Measurements from ENCODE around the gene TMPO.
"Not testable (repeated sequence)": the region's sequence is repeated elsewhere in the genome, so short reads cannot be mapped to it uniquely, and the experiment has no call there.

The TMPO gene

DNA sequence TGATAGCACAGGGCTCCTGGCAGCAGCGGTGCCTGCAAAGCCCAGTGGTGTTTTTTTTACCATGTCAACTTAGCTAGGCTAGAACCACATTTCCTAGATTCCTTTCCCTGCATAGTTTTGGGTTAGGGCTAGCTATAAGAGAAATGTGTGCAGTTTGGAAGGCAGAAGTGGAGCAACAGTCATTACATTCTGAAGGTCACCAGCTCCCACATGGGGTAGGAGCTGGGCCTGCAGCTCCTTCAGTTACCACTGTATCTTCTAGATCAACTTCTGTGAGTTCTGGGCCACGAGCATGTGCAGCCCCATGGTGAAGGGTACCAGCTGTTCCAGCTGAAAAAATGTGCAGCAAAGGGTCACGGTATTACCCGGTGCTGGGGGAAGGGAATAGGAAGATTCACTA lies 75.8 kb downstream of the TMPO start:
- in situ Hi-C loops (cut with HindIII; ENCODE audit: low sequenced_read_pairs): no loop called here
- TF ChIP-seq, protein P1, sequence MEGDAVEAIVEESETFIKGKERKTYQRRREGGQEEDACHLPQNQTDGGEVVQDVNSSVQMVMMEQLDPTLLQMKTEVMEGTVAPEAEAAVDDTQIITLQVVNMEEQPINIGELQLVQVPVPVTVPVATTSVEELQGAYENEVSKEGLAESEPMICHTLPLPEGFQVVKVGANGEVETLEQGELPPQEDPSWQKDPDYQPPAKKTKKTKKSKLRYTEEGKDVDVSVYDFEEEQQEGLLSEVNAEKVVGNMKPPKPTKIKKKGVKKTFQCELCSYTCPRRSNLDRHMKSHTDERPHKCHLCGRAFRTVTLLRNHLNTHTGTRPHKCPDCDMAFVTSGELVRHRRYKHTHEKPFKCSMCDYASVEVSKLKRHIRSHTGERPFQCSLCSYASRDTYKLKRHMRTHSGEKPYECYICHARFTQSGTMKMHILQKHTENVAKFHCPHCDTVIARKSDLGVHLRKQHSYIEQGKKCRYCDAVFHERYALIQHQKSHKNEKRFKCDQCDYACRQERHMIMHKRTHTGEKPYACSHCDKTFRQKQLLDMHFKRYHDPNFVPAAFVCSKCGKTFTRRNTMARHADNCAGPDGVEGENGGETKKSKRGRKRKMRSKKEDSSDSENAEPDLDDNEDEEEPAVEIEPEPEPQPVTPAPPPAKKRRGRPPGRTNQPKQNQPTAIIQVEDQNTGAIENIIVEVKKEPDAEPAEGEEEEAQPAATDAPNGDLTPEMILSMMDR (IDR thresholded peaks at IDR 0.05; ENCODE audit: low read depth, low read length): no peak
- no peak overlapping the region for H3K4me3 ChIP-seq (ENCODE audit: low read depth, low read length)
- DNase-seq (ENCODE audit: low read depth, low spot score): no peak

DNA sequence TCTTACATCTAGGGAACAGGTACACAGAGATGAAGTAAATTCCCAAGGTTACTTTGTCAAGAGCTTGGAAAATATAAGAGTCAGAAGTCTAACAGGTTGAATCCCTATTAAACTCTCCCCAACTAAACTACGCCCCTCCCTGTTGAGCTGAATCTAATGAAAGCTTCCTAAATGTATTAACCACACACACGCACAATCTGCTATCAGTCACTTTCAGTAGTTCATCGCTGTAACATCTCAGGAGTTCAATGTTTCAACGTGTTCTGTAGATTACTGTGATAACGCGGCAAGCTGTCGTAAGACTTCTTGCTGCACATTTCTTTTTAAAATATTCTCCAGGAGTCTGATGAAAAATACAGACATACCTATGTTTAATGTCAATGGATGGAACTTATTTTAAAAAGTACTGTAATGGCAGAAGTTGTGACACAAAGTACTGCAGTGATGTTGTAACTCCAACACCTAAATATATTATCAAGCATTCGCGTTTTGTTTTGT lies 77.5 kb downstream of the TMPO start:
- H3K4me3 ChIP-seq (ENCODE audit: low read depth, low read length): peak overlapping the region; percentile 99
- DNase-seq (ENCODE audit: low read depth, low spot score): no peak
- in situ Hi-C loops (cut with HindIII; ENCODE audit: low sequenced_read_pairs): no loop called here
- TF ChIP-seq, protein P1 (IDR thresholded peaks at IDR 0.05; ENCODE audit: low read depth, low read length): no peak

DNA sequence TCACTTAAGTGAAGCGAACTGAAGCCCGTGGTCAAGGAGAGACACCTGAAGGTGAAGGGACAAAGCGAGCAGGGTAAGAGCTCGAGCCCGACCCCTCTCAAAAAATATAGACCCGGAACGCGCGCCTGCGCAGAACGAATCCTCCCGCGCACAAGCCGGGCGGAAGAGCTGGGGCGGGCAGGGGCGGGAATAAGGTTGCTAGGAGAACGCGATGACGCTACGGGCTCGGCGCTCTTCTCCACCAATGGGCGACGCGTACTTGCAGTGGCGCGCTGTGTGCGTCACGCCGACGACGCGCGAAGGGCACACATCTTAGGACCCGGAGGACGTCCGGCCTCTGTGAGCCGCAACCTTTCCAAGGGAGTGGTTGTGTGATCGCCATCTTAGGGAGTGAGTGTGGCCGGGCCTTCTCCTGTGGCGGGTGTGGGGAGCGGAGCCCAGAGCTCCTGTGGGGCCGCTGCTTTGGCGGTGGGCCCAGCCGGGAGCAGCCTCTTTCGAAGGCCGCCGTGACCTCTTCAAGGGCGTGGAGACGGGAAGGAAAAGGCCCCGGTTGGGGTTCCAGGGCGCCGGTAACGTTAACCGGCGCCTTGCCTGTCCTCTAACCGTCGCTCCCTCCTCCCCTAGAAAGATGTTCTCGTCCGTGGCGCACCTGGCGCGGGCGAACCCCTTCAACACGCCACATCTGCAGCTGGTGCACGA lies 78.1 kb downstream of the TMPO start, which contains the start of gene SLC25A3:
TSS of gene SLC25A3 (plus strand) at position 336 of the 699 bp plus-strand sequence. CDS start at position 629, 293 bp downstream.
- DNase-seq (ENCODE audit: low read depth, low spot score): peak; percentile 98
- TF ChIP-seq, protein P1 (IDR thresholded peaks at IDR 0.05; ENCODE audit: low read depth, low read length): no peak
- in situ Hi-C loops (cut with HindIII; ENCODE audit: low sequenced_read_pairs): no loop called here
- H3K4me3 ChIP-seq (ENCODE audit: low read depth, low read length): peak within 1 kb of the TSS; percentile 99

DNA sequence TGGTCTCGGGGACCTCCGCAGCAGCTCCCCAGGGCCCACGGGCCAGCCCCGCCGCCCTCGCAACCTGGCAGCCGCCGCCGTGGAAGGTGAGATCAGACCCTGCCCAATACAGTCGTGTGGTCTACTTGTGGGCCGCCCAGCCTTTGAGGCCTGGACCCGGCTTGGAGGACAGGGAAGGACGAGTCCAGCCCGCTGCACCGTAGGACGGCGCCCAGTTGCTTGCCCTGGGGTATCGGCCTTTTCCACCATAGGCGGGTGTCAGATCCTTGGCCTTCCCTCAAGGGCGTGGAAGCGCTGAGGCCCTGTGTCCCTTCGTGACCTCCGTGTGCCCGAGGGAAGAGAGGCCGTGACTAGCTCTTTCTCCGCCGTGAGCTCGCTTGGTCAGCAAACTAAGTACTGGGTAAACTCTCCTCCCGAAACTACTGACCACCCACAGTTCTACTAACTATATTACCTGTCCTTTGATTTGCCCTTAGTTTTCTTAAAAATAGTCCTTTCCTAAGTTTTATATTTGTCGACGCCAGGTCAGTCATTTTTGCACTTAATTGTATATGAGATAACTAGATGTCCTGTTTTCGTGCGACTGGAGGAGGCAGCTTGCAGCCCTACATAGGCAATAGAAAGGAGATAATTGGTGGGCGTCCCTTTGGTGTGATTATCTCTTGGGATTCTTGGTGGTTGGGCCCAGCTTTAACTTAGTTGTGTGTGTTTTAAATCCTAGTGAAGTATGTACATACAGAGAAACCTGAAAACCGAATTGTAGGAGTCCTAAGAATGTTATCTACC lies 78.9 kb downstream of the TMPO start:
- peak overlapping the region; percentile 99 for H3K4me3 ChIP-seq (ENCODE audit: low read depth, low read length)
- TF ChIP-seq, protein P1 (IDR thresholded peaks at IDR 0.05; ENCODE audit: low read depth, low read length): no peak
- DNase-seq (ENCODE audit: low read depth, low spot score): peak; percentile 7
- in situ Hi-C loops (cut with HindIII; ENCODE audit: low sequenced_read_pairs): no loop called here

DNA sequence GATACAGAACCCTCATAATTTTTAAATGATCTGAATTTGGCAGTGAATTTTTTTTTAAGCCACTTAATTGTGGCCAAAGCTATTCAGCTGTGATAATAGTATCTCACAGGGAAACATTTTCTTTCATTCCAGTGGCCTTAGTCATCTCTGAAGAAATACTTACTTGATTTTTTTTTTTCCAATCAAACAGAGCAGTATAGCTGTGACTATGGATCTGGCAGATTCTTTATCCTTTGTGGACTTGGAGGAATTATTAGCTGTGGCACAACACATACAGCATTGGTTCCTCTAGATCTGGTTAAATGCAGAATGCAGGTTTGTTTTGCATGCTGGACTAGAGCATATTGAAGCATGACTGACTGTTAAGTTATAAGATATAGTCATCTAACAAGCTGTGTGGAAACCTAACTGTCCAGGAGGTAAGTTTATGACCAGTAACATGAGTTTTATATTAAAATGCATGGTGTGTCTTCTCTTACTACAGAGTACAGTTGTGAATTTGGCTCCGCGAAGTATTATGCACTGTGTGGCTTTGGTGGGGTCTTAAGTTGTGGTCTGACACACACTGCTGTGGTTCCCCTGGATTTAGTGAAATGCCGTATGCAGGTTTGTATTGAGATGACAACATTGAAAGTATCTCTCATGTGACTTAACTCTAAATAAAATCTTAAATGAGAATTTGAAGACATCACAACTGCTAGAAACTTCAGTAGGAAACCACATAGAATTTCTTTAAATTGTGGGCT lies 80.0 kb downstream of the TMPO start:
- TF ChIP-seq, protein P1 (IDR thresholded peaks at IDR 0.05; ENCODE audit: low read depth, low read length): no peak
- in situ Hi-C loops (cut with HindIII; ENCODE audit: low sequenced_read_pairs): no loop called here
- H3K4me3 ChIP-seq (ENCODE audit: low read depth, low read length): peak overlapping the region; percentile 99
- DNase-seq (ENCODE audit: low read depth, low spot score): peak; percentile 80

DNA sequence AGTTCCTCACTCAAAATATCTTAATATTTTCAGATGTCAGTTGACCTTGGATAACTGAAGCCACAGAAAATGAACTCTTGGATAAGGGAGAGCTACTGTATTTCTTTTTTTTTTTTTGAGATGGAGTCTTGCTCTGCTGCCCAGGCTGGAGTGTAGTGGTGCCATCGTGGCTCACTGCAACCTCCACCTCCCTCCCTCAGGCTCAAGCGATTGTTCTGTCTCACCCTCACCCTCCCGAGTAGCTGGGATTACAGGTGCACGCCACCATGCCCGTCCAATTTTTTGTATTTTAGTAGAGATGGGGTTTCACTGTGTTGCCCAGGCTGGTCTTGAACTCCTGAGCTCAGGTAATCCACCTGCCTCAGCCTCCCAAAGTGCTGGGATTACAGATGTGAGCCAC lies 81.9 kb downstream of the TMPO start:
- DNase-seq (ENCODE audit: low read depth, low spot score); in situ Hi-C loops (cut with HindIII; ENCODE audit: low sequenced_read_pairs); H3K4me3 ChIP-seq (ENCODE audit: low read depth, low read length): not testable (repeated sequence)

Measured in astrocyte of the spinal cord (primary cell).